Panc1 (cell line): ENCODE measurements around the gene IL17RE.

Experiments used
- CTCF ChIP-seq: fragments of 450-650 bp; IDR thresholded peaks from 2 replicates; pipeline ENCODE4 v1.5.1; 2017; ENCODE audit warnings: mild to moderate bottlenecking
- POLR2AphosphoS5 ChIP-seq: IDR thresholded peaks from 2 replicates; pipeline ENCODE4 v1.6.1; 2012; ENCODE audit warnings: mild to moderate bottlenecking, low read depth, low read length, moderate library complexity

GRCh38 chr3:9965200-9965875 lies 62.7 kb downstream of the IL17RE start:
- TF ChIP-seq CTCF (no peak), POLR2AphosphoS5 (no peak)
